GM23338 (cell line): Measurements from ENCODE around the gene CHORDC1.

Experiments used
- CREB1 ChIP-seq: fragments of 250-450 bp; sonication (Bioruptor Pico); IDR thresholded peaks from 2 replicates; pipeline ENCODE4 v1.5.0; 2020; ENCODE audit warnings: low read depth, mild to moderate bottlenecking, moderate library complexity
- CTCF ChIP-seq, 2 experiments: fragments of 200-600 bp in 1 of 2; sonication (generic) in 1 of 2; conservative IDR thresholded peaks; 2 replicates each; pipeline versions ENCODE4 v1.5.1 to v1.6.1; 2016 to 2017; ENCODE audit warnings: antibody characterized with exemption in 2 of 2, low read depth in 2 of 2, mild to moderate bottlenecking in 2 of 2, moderate library complexity in 1 of 2
- ETS1 ChIP-seq: IDR thresholded peaks from 2 replicates; pipeline ENCODE4 v1.6.1; 2016; ENCODE audit warnings: antibody characterized with exemption
- EZH2 ChIP-seq: fragments of 200-600 bp; sonication (generic); IDR thresholded peaks from one replicate; pipeline ENCODE4 v1.8.0; 2017; ENCODE audit warnings: antibody characterized with exemption, mild to moderate bottlenecking, low read depth; ENCODE audit not compliant: unreplicated experiment
- EZH2phosphoT487 ChIP-seq: fragments of 200-600 bp; sonication (generic); IDR thresholded peaks from one replicate; pipeline ENCODE4 v1.8.1; 2018; ENCODE audit warnings: antibody characterized with exemption; ENCODE audit not compliant: unreplicated experiment
- NANOG ChIP-seq: IDR thresholded peaks from 2 replicates; pipeline ENCODE4 v1.6.1; 2016; ENCODE audit warnings: antibody characterized with exemption, borderline replicate concordance
- POLR2AphosphoS5 ChIP-seq: IDR thresholded peaks from 2 replicates; pipeline ENCODE4 v1.6.1; 2016; ENCODE audit warnings: antibody characterized with exemption, low read depth
- TF ChIP-seq, protein P1 (sequence below): IDR thresholded peaks from one replicate; pipeline ENCODE4 v1.6.1; 2018; ENCODE audit warnings: antibody characterized with exemption; ENCODE audit not compliant: unreplicated experiment

DNA sequence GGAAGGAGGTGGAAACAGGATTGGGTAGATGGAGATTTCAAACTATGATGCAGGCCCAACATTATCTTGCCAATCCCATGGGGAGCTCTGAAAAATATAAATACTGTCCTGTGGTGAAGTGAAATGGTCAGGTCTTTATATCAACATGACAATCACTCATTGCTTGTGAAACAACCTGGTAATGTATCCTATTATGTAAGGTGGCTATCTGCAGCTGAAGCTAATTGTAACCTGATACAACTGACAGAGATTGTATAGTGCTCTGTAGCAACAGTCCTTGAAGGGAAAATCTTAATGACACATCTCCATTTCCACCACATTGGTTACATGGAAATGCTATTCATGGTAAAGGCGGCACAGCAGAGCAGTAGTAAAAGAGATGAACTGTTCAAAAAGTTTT, 20.7 kb upstream of the CHORDC1 start:
- TF ChIP-seq POLR2AphosphoS5, result no peak
- TF ChIP-seq CTCF (conservative IDR thresholded peaks at IDR 0.05; ENCODE audit: low read depth in 2 of 2), result no peak
- TF ChIP-seq ETS1, result no peak
- TF ChIP-seq, protein P1, sequence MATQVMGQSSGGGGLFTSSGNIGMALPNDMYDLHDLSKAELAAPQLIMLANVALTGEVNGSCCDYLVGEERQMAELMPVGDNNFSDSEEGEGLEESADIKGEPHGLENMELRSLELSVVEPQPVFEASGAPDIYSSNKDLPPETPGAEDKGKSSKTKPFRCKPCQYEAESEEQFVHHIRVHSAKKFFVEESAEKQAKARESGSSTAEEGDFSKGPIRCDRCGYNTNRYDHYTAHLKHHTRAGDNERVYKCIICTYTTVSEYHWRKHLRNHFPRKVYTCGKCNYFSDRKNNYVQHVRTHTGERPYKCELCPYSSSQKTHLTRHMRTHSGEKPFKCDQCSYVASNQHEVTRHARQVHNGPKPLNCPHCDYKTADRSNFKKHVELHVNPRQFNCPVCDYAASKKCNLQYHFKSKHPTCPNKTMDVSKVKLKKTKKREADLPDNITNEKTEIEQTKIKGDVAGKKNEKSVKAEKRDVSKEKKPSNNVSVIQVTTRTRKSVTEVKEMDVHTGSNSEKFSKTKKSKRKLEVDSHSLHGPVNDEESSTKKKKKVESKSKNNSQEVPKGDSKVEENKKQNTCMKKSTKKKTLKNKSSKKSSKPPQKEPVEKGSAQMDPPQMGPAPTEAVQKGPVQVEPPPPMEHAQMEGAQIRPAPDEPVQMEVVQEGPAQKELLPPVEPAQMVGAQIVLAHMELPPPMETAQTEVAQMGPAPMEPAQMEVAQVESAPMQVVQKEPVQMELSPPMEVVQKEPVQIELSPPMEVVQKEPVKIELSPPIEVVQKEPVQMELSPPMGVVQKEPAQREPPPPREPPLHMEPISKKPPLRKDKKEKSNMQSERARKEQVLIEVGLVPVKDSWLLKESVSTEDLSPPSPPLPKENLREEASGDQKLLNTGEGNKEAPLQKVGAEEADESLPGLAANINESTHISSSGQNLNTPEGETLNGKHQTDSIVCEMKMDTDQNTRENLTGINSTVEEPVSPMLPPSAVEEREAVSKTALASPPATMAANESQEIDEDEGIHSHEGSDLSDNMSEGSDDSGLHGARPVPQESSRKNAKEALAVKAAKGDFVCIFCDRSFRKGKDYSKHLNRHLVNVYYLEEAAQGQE, result no peak
- TF ChIP-seq EZH2phosphoT487, result no peak
- TF ChIP-seq EZH2, result no peak
- TF ChIP-seq NANOG, result peak; percentile 12; the same call in 1 of the 2 replicates
- no peak for TF ChIP-seq CREB1 (CRISPR knock-in tag)
